Suppressor macrophage treated with lipopolysaccharide for 4 hours (primary cell): Measurements from ENCODE around the gene CTIF.

Experiments used
- DNase-seq: peaks from one replicate; pipeline ENCODE4 v3.0.0-alpha.2; 2020

Gene CTIF

GRCh38 chr18:48533340-48534070 is 5.3 kb upstream of the CTIF start:
- no peak for DNase-seq

GRCh38 chr18:48534364-48534763 is 4.5 kb upstream of the CTIF start:
- DNase-seq, result no peak

GRCh38 chr18:48535956-48536355 is 2.9 kb upstream of the CTIF start:
- no peak for DNase-seq

- no peak for DNase-seq
Measured at GRCh38 chr18:48536516-48536915, 2.3 kb upstream of the CTIF start.

- DNase-seq, result peak; percentile 27
Measured at GRCh38 chr18:48539406-48540250, 797 bp downstream of the CTIF start.

GRCh38 chr18:48540251-48541025 is 1.6 kb downstream of the CTIF start:
- peak; percentile 36 for DNase-seq

- DNase-seq, result peak; percentile 85
Measured at GRCh38 chr18:48541026-48541746, 2.4 kb downstream of the CTIF start.

GRCh38 chr18:48541747-48542400 is 3.0 kb downstream of the CTIF start:
- DNase-seq, result no peak

GRCh38 chr18:48542513-48543181 is 3.8 kb downstream of the CTIF start:
- no peak for DNase-seq

GRCh38 chr18:48543228-48543627 is 4.4 kb downstream of the CTIF start:
- DNase-seq, result no peak

- DNase-seq, result no peak
Measured at GRCh38 chr18:48544116-48544515, 5.3 kb downstream of the CTIF start.

GRCh38 chr18:48544661-48545415 is 6.0 kb downstream of the CTIF start:
- DNase-seq, result no peak

- DNase-seq, result peak; percentile 20
Measured at GRCh38 chr18:48545757-48546321, 7.0 kb downstream of the CTIF start.

GRCh38 chr18:48546396-48546795 is 7.6 kb downstream of the CTIF start:
- DNase-seq, result no peak

- no peak for DNase-seq
Measured at GRCh38 chr18:48547531-48547981, 8.7 kb downstream of the CTIF start.

GRCh38 chr18:48548011-48548771 is 9.4 kb downstream of the CTIF start:
- DNase-seq, result peak; percentile 70

- DNase-seq, result no peak
Measured at GRCh38 chr18:48548921-48549320, 10.1 kb downstream of the CTIF start.

- DNase-seq, result no peak
Measured at GRCh38 chr18:48550101-48550729, 11.4 kb downstream of the CTIF start.

GRCh38 chr18:48551100-48551499 is 12.3 kb downstream of the CTIF start:
- no peak for DNase-seq
